HL-60 (cell line): Measurements from ENCODE around the gene GGTLC2.

ENCODE experiments used
- DNase-seq, 2 experiments: peaks; one replicate each; pipeline ENCODE4 v3.0.0-alpha.2; 2010 to 2020; ENCODE audit warnings: low read depth in 1 of 2, low spot score in 1 of 2
- H3K27ac ChIP-seq: fragments of 250-450 bp; sonication (Bioruptor Pico); replicated peaks from 2 replicates; pipeline ENCODE4 v1.5.1; 2020; ENCODE audit warnings: mild to moderate bottlenecking, moderate library complexity
- H3K27me3 ChIP-seq: fragments of 250-450 bp; sonication (Bioruptor Pico); 2 replicates; pipeline ENCODE4 v1.5.1; 2021; ENCODE audit warnings: mild to moderate bottlenecking, moderate library complexity; ENCODE audit not compliant: insufficient read depth, poor library complexity, severe bottlenecking
- H3K4me3 ChIP-seq: replicated peaks from 2 replicates; pipeline ENCODE4 v1.5.1; 2011; ENCODE audit warnings: mild to moderate bottlenecking, control low read depth, low read length; ENCODE audit not compliant: insufficient read depth
- GABPA ChIP-seq: IDR thresholded peaks from 2 replicates; pipeline ENCODE4 v1.6.1; 2012; ENCODE audit warnings: low read depth
- POLR2AphosphoS5 ChIP-seq: IDR thresholded peaks from 2 replicates; pipeline ENCODE4 v1.6.1; 2012; ENCODE audit warnings: low read depth
- SPI1 ChIP-seq: IDR thresholded peaks from 2 replicates; pipeline ENCODE4 v1.6.1; 2012; ENCODE audit warnings: low read depth, mild to moderate bottlenecking, borderline replicate concordance
- TF ChIP-seq, protein P1 (sequence below): IDR thresholded peaks from 2 replicates; pipeline ENCODE4 v1.6.1; 2012; ENCODE audit warnings: low read depth; ENCODE audit not compliant: insufficient replicate concordance
- TF ChIP-seq, protein P2 (sequence below): IDR thresholded peaks from one replicate; pipeline ENCODE4 v1.5.1; 2011; ENCODE audit warnings: low read length, control low read depth, inconsistent platforms; ENCODE audit not compliant: insufficient read depth

GGTLC2 gene

DNA sequence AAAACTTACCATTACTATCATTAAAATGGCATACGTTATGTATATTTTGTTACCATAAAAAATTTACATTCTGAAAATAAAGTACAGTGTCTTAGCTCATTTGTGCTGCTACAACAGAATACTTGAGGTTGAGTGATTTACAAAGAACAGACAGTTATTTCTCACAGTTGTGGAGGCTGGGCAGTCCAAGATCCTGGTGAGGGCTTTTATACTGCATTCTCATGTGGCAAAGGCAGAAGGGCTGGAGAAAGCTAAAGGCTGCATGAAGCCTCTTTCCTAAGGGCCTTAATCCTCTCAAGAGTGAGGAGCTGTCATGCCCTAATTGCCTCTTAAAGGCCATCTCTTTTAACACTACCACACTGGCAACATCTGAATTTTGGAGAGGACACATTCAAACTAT is 13.3 kb downstream of the GGTLC2 start:
- no peaks in the 10 kb centered on the region for H3K27me3 ChIP-seq
- H3K4me3 ChIP-seq, result no peak overlapping the region
- no peak overlapping the region for H3K27ac ChIP-seq
- no peak for DNase-seq
- no peak for TF ChIP-seq POLR2AphosphoS5
- TF ChIP-seq, protein P1, sequence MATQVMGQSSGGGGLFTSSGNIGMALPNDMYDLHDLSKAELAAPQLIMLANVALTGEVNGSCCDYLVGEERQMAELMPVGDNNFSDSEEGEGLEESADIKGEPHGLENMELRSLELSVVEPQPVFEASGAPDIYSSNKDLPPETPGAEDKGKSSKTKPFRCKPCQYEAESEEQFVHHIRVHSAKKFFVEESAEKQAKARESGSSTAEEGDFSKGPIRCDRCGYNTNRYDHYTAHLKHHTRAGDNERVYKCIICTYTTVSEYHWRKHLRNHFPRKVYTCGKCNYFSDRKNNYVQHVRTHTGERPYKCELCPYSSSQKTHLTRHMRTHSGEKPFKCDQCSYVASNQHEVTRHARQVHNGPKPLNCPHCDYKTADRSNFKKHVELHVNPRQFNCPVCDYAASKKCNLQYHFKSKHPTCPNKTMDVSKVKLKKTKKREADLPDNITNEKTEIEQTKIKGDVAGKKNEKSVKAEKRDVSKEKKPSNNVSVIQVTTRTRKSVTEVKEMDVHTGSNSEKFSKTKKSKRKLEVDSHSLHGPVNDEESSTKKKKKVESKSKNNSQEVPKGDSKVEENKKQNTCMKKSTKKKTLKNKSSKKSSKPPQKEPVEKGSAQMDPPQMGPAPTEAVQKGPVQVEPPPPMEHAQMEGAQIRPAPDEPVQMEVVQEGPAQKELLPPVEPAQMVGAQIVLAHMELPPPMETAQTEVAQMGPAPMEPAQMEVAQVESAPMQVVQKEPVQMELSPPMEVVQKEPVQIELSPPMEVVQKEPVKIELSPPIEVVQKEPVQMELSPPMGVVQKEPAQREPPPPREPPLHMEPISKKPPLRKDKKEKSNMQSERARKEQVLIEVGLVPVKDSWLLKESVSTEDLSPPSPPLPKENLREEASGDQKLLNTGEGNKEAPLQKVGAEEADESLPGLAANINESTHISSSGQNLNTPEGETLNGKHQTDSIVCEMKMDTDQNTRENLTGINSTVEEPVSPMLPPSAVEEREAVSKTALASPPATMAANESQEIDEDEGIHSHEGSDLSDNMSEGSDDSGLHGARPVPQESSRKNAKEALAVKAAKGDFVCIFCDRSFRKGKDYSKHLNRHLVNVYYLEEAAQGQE, result no peak
- TF ChIP-seq GABPA, result no peak
- TF ChIP-seq, protein P2, sequence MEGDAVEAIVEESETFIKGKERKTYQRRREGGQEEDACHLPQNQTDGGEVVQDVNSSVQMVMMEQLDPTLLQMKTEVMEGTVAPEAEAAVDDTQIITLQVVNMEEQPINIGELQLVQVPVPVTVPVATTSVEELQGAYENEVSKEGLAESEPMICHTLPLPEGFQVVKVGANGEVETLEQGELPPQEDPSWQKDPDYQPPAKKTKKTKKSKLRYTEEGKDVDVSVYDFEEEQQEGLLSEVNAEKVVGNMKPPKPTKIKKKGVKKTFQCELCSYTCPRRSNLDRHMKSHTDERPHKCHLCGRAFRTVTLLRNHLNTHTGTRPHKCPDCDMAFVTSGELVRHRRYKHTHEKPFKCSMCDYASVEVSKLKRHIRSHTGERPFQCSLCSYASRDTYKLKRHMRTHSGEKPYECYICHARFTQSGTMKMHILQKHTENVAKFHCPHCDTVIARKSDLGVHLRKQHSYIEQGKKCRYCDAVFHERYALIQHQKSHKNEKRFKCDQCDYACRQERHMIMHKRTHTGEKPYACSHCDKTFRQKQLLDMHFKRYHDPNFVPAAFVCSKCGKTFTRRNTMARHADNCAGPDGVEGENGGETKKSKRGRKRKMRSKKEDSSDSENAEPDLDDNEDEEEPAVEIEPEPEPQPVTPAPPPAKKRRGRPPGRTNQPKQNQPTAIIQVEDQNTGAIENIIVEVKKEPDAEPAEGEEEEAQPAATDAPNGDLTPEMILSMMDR, result no peak
- TF ChIP-seq SPI1, result no peak

DNA sequence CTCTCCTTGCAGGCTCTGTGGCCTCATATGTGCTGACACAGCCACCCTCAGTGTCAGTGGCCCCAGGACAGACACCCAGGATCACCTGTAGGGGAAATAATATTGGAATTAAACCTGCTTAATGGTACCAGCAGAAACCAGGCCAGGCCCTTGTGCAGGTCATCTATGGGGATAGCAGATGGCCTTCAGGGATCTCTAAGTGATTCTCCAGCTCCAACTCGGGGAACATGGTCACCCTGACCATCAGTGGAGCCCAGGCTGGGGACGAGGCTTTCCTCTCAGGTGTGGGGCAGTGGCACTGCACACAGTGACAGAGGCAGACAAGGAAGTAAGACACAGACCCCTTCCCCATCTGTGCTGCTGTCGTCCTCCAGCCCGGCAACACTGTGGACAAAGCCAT is 16.9 kb downstream of the GGTLC2 start:
- H3K27ac ChIP-seq, result no peak overlapping the region
- TF ChIP-seq, protein P1, result no peak
- TF ChIP-seq, protein P2, result no peak
- TF ChIP-seq SPI1 (no peak), GABPA (no peak), POLR2AphosphoS5 (no peak)
- H3K4me3 ChIP-seq, result no peak overlapping the region
- H3K27me3 ChIP-seq, result no peaks in the 10 kb centered on the region
- DNase-seq, result no peak

DNA sequence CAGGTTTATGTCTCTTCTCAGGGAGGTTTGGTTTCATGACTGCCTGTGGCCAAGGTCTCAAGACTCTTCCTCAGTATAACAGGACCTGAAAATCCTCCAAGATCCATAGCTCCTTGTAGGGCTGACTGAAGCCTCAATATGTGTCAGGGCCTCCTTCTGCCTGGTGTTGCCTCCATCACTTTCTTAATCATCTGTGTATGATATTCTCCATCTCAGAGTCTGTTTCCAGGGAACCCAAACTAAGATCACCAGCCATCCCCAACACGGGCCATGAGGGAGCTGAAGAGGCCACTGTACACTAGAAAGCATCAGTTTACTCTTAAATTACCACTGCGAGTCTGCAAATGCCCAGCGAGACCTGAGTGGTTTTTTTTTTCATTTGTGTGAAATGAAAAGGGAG is 17.7 kb downstream of the GGTLC2 start:
- Histone ChIP-seq H3K27ac (no peak overlapping the region), H3K4me3 (no peak overlapping the region), H3K27me3 (no peaks in the 10 kb centered on the region)
- TF ChIP-seq SPI1, result no peak
- no peak for TF ChIP-seq POLR2AphosphoS5
- TF ChIP-seq, protein P2, result no peak
- TF ChIP-seq GABPA, result no peak
- TF ChIP-seq, protein P1, result no peak
- DNase-seq, result no peak
